GM18858 (cell line): ENCODE measurements around the gene TBXAS1.

Experiments used
- ATAC-seq: cut with Tn5 transposase; IDR thresholded peaks from one replicate; pipeline ENCODE4 v1.9.1; 2021; ENCODE audit not compliant: unreplicated experiment

TBXAS1 gene

DNA sequence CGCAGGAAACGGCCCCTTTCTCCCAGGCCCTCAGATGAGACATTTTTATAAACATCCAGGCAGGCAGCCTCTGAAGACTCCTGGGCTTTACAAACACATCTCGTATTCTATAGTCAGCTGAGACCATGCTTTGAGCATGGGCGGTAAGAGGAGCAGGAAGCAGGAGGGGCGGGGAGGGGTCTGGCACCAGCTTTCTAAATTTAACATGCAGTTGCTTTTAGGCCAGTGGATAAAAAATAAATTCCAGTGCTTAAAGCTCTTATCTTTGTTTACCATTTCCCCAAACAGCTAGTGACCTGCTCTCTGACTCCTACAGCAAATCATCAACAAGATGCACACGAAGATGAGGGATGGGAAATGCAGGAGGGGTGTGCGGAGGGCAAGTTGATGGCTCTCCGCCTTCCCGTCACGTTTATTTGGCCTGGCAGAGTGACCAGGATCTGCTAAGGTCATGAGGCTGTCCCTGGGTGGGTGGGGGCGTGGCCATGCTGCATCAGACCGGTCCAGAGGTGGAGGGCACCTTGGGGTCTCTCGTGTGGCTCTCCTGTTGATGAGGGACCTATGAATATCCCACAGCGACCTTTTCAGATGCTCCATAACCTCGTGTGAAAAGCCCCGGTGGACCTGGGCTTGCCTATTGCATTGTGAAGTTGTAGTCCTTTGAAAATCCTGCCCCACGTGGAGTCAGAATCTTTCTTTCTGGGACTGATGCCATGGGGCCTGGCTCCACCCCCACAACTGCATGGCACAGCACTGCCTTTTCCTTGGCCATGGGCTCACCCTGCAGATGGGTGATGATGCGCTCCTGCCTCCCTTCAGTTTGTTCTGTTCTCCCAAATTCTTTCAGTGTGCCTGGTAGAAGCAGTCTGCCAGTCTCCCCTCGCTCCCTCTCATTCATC lies 166.2 kb downstream of the TBXAS1 start:
- no peak for ATAC-seq

DNA sequence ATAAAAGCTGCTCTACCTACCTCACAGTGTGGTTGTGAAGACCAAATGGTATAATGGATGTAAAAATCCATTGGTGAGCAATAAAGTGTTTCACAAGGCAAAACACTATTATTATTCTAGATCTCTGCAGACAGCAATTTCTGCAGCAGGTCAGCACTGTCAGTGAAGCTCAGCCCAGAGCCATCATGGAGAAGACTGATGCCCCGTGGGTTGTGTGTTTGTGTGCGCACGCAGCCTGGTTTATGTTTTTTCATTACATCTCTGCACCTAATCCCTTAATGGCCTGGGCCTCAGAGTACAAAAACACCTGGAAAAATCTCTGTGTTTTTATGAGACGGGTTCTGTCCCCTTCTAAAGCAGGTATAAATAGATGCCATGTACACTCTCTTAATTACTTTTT lies 169.5 kb downstream of the TBXAS1 start:
- ATAC-seq: no peak

DNA sequence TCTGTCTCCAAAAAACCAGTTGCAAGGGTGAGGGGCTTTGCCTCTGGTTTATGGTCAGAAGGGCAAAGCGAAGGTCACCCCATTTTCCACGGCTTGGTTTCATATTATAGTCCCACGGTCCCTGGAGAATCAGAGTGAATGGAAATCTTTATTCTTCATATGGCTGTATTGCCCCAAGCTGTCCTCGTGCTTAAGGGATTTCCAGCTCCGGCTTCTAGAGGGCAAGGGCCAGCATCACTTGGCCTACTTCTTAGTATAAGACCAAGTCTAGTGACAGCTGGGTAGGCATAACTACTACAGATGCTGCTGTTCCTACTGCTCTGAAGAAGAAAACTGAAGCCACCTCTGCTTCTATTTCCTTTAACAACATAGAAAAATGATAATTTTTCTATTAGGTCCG lies 170.5 kb downstream of the TBXAS1 start:
- no peak for ATAC-seq

DNA sequence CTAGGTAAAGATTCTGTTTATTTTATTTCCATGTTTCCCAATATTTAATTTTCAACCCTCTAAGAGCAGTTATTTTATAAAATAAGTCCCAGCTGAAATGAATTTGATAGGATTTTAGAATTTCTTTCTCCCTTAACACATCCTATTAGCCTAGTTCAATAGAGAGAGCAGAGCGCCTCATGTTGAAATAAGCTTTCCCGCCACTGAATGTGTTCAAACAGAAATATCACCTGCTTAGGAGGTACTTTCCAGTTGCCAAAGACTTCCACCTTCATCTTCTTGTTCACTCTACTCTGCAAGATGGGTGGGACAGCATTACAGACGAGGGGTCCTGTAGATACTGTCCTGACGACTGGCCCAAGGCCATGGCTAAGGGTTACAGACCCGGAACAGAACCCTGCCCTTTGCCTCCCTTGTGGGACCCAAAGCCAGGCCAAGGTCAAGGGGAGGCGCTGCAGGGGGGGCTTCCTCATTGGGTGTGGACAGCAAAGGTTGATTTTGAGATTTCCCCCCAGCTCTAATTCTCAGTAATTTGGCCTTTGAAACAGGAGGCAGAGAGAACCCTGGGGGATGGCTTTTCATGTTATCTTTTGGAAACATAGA lies 171.7 kb downstream of the TBXAS1 start:
- ATAC-seq: no peak

DNA sequence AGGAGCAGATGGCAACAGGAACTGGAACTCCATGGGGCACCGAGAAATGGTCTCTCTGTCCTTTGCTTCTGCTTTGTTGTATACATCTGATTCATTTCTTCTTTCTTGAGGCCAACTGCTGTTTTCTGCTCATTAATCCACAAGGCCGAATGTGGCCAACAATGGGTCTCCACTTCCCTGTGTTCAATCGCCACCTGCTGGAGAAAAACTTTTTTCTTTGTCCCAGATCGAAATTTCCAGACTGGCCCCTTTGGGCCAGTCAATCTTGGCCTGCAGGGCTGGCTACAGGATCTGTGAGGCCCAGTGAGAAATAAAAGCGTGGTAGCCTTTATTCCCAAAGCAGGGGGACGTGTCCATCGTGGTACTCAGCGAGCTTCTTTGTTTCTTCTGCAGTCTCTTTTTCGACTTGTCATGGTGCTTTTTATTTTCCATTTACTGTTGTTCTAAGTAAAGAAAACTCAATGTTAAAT lies 174.9 kb downstream of the TBXAS1 start:
- no peak for ATAC-seq

DNA sequence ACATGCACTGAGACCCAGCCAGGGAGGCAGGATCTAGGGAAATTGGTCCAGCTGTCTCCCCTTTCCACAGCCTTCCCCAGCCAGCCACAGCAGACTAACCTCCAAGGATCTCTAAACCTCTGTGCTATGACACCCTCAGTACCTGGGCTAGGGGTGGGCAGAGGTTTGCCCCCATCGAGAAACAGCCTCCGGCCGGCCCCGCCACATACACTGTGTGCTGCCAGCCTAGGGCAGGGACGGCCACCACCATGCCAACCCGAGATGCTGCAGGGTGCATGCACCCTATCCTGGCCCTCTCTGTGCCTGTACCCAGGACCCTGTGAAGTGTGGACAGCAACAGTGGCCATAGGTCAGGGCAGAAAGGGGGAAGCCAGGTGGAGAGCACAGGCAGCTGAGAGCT lies 175.6 kb downstream of the TBXAS1 start:
- ATAC-seq: no peak

DNA sequence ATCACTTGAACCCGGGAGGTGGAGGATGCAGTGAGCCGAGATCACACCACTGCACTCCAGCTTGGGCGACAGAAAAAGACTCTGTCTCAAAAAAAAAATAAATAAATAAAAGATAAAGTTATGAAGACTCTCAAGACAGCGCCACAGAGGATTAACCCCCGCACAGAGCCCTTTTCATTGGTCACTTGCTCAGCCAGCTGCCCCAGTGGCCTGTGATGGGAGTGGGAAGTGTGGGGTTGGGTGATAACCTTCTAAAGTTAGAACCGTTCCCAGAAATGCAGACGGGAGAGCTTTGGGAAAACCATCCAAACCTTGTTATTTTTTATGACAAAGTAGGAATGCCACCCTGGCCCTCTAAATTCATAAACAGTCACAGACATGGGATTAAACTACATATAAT lies 176.3 kb downstream of the TBXAS1 start:
- no peak for ATAC-seq

DNA sequence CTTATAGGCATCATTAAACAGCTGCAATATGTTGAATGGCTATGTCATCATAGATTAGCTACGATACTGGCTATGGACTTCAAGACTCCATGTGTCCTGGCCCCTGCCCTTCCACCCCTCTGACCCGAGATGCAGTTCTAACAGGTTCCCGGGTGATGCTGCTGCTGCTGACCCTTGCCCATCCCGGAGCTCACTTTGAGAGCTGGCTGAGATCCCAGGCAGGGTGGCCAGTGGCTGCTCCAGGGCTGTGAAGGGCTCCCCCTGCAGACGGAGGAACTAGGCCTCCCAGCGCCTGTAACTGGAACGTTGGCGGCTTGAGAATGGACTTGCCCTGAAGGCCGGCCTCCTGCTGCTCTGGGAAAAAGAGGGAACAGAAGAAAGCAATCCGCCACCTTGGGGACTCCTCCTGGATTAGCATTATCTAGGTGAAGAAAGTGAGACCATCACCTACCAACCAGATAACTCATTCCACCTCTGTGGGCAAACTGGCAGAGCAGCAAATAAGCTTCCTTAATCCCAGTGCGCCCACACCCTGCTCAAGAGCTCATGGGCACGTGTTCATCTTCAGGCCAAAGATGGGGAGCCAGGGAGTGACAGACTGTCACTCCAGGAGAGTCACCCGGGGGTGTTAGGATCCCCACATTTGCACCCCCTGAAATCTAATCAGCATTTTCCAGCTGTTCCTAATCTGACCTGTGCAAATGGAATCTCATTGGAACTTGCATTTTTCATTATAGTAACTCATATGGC lies 176.9 kb downstream of the TBXAS1 start:
- no peak for ATAC-seq

DNA sequence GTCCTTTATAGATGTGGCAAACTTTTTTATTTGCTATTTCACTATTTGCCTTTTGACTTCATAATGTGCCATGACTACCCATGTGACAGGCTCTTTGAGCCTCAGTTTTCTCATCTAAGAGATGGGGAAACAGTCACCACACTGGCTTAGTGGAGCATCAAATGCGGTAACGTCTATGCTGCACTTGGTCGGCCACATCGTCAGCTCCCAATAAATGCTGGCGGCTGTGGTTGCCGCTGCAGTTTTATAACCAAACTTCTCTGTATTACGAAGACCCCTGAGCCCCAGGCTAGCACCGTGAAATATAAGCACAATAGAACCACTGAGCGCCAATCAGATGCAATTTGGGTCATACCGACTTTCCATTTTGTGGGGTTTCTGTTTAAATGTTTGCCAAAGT lies 177.5 kb downstream of the TBXAS1 start:
- no peak for ATAC-seq

DNA sequence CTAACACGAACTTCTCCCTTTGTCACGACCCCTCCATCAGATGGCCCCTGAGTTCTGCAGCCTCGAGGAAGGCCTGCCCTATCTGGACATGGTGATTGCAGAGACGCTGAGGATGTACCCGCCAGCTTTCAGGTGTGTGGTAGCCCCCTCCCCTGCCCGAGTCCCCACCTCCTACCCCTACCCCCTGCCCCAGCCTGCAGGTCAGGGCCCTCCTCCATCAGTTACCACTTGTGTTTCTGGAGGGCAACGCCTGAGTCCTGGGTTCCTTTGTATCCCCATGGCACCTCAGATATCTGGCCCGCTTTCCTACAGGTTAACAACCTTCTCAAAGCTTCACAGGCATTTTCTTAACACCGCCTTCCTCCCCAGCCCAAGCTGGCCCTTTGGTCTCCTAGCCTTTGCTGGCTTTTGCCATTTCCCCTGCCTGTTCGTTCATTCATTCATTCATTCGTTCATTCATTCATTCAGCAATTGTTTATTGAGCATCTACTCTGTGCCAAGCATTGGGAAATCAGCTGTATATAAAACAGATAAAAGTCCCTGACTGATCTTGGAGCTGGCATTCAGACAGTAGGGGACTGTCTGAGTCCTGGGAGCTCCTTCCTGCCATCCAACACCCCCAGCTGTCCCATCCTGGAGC lies 178.1 kb downstream of the TBXAS1 start:
- ATAC-seq: no peak

DNA sequence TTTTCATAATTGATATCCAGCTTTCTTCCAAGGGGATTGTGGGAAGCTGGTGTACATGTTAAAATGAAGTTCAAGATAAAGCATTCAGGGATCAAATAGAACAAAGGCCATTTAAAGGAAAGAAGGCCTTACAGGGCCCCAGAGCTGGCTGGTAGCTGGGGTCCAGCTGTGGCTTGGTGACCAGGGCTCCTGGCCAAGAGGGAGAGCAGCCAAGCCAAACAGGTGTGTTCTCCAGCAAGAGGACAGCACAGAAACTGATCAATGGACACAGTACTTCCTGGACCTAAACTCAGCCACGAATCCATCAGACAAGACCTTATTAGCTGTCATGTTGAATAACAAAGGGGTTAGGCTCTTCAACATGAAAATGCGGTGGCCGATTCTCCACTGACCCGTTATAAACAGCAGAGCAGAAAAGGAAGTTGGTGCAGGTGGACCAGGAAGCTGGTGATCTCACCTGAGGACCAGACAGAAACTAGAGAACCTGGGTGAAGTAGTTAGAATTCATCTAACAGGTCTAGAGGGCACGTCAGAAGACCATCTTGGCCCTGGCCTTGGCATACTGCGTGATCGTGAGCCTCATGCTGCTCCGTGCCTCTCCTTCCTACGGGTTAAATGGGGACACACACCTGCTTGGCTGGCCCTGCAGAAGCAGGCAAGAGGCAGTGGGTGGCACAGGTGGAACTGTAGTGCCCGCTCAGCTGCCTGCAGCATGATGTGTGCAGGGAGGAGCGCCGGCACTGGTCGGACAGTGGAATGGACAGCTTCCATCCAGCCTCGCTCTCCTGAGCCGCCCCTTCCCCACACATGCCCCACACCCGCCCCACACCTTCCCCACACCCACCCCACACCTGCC lies 179.9 kb downstream of the TBXAS1 start:
- no peak for ATAC-seq

DNA sequence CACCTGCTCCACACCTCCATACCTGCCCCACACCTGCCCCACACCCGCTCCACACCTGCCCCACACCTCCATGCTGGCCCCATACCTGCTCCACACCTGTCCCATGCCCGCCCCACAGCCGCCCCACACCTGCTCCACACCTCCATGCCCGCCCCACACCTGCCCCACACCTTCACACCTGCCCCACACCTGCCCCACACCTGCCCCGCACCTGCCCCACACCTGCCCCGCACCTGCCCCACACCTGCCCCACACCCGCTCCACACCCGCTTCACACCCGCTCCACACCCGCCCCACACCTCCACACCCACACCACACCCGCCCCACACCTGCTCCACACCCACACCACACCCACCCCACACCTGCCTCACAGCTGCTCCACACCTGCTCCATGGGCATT lies 180.7 kb downstream of the TBXAS1 start:
- no peak for ATAC-seq

DNA sequence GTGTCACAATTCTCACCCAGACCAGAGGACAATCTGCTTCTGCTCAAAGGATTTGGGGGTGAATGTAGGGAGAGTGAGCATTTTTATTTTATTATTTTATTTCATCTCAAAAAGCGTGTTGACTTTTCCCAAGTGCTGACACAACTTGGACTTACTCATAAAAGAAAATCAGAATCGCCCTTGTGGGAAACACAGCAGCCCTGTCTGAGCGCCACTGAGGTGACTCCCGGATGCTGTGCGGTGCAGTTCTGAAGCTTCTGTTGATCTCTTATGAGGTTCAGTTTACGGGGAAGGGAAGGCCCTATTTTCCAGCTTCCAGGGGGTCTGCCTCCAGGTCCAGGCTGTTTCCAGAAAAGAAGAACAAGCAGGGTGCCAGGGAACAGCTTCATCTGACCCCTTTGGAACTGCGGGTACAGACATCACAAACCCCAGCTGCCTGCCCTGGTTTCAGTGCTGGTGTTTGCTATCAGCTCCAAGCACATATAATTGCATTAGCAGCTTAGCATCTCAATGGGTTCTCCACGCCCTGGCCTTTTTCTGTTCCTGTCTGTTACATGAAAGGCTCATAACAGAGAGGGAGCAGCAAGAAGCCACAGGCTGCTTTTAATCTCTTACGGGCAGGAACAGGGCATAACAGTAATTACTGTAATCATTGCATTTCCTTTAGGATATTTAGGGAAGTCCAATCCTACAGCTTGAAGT lies 181.3 kb downstream of the TBXAS1 start:
- no peak for ATAC-seq

DNA sequence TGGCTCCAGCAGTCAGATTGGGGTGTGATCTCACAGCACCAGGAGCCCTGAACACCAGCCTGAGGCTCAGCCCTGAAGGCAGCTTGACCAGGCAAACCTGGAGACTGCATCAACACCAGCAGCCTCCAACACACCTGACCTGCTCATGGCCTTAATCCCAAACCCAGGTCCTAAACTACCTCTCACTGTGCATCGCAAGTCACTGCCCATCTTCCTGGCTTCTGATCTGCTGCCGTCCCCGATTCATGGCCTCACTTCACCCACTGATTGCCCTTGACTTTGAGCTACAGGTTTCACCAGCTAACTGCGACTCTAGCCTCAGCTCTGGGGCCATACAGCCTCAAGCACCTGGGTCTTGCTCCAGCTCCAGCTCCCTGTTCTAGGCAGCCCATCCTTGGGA lies 184.6 kb downstream of the TBXAS1 start:
- ATAC-seq: no peak

DNA sequence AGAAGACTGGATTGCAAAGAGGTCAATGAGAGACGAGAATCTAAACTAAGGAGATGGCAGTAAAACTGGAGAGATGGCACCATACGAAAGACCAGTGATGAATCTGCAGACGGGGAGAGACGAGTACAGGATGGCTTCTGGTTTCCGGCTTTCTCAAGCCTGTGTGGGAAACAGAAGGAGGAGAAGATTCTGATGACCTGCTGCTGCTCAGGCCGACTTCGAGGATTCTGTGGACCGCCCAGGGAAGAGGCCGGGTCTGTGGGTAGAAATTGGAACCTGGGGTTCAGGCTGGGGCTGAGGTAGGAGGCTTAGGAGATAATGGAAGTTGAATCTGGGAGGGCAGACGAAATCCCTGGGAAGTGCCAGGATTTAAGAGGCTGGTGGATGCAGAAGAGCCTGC lies 185.1 kb downstream of the TBXAS1 start:
- ATAC-seq: no peak

DNA sequence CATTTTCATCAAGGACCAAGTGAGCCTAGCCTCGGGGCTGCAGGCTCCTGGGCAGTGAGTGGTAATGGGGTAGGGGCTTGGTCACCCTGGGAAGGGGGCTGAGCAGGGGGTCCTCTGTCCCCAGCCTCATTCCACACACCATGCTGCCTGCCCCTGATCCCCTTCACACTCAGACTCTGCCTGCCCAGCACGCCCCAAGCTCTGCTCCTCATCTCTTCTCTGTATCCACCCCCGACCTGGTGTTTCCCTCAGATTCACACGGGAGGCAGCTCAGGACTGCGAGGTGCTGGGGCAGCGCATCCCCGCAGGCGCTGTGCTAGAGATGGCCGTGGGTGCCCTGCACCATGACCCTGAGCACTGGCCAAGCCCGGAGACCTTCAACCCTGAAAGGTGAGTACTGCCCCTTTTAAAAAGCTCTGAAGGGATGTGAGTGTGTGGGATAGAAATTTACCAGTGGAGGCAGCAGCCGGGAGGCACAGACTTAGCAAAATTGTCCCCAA lies 186.5 kb downstream of the TBXAS1 start:
- no peak for ATAC-seq

DNA sequence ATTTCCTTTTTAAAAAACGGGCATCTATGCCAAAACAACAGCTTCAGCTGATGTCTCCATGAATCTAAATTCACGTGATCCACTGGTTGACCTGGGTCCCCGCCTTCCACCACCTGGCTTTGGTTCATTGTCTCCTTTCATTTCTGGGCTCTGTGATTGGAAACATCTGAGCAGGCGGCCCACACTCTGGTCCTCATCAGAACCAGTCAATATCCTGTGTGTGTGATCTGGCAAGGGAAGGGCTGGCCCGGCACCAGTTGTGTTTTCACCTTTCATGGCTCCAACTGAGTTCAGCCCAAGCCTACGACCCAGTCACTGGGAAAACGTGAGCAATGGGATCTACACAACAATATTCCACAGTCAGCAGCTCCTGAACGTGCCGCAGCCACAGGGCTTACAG lies 187.5 kb downstream of the TBXAS1 start:
- ATAC-seq: no peak

DNA sequence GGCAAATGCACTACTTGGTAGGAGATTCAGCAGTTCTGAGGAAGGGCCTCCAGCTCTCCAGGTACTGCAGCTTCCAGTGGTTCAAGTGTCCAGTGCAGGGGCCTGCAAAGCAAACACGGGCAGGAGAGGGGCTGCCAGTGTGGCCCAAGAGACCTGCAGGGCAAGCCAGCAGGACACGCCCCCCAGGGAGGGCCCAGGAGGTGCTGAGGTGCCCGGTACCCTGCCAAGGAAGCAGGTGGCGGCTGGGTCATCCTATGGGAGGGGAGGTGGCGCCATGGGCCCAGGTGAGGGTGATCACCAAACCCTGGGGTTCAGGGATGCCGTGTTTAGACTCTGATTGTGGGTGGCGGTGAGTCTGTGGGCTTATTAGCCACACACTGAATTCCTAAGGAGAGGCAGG lies 188.0 kb downstream of the TBXAS1 start:
- no peak for ATAC-seq

DNA sequence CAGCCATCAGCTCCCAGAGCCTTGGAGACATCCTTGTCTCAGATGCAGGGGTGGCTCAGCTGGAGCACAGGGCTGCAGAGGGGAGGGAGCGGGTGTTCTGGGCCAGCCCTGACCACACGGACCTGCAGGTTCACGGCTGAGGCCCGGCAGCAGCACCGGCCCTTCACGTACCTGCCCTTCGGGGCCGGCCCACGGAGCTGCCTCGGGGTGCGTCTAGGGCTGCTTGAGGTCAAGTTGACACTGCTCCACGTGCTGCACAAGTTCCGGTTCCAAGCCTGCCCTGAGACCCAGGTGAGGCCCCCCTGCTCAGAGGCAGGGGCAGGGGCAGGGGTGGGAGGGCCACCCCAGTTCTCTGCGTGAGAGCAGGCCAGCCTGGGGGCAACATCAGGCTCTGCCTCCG lies 188.5 kb downstream of the TBXAS1 start:
- no peak for ATAC-seq
